GM19193 (cell line): ENCODE data around the gene OR8H2.

Source experiments
- POLR2A ChIP-seq: IDR thresholded peaks from 4 replicates; pipeline ENCODE4 v1.6.1; 2011; ENCODE audit not compliant: insufficient read depth, insufficient read length; ENCODE audit errors: extremely low read depth

Gene OR8H2, protein sequence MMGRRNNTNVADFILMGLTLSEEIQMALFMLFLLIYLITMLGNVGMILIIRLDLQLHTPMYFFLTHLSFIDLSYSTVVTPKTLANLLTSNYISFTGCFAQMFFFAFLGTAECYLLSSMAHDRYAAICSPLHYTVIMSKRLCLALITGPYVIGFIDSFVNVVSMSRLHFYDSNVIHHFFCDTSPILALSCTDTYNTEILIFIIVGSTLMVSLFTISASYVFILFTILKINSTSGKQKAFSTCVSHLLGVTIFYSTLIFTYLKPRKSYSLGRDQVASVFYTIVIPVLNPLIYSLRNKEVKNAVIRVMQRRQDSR

DNA sequence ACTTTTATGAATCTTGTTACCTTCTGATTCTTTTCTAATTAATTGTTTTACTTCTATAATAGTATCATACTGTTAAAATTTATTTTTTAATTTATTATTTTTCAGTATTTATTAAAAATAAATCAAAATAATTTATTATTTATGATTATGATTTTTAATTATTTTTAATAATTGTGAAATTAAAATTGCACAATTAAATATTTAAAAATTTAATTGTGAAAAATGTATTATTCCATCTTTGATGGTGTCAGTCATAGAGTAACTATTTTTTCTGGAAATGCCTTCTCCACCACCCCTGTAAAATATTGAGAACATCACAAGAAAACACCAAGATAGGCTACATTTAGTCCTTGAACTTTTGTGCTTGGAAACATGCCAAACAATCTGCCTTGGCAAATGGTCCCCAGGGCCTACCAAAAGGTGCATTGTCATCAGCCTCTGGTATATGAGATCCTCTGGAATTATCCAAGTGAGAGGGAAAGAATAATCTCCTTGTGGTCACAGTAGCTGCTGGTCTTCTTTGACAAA is at the start of gene OR8H2:
Gene OR8H2 (plus strand): TSS at position 478 of the 528 bp plus-strand sequence. CDS start 1,356 bp downstream, outside the sequence.
- TF ChIP-seq POLR2A: no peak

DNA sequence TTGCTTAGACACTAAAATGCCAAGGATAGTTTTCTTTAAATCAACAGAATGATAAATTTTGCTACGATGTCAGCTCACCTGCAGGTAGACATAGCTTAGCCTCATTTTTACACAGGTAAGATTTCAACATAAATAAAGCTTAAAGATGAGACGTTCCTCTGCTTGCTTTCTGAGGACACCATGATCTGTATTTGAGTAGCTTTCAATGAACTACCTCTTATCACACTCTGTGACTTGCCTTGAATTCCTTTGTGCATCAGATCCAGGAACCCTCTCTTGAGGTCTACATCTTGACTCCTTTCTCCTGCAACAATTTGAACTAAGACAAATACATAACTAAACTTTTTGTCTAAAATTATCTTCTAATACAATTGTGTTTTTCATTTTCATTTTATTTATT is 36.5 kb upstream of the OR8H2 start:
- no peak for TF ChIP-seq POLR2A

DNA sequence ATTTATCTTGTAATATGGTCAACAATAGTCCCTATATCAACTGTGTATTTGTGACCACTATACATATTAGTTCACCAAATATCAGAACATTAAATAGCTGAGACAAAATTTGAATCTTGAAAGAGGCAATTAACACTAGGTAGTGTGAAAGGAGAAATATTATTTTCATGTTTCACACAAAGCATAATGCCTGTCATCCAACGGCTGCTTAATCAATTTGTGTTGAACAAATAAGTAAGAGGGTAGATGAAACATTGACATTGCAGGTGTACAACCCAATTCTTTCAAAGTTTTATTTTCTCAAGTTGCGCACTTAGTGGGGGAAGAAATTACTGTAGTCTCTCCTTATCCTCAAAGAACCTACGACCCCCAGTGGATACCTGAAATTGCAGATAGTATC is 13.8 kb upstream of the OR8H2 start:
- no peak for TF ChIP-seq POLR2A

DNA sequence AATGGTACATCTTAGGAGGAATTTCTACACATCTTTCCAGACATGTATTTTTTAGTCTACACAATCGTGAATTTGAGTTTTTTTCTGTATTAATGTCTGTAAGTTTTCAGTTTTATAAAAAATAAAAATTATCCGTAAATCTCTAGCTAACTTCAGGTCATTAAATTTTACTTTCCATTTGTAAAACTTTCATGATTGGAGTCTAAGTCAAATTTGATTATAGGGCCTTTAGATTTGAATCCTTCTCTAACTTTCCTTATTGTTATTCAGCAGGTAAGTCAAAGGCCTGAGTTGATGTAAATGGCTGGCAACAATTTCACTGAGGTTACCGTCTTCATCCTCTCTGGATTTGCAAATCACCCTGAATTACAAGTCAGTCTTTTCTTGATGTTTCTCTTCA is 10.5 kb upstream of the OR8H2 start, which contains the start of gene OR8I2:
Gene OR8I2 (plus strand): TSS at position 301 of the 400 bp plus-strand sequence. CDS start 0 bp downstream, at position 301.
- TF ChIP-seq POLR2A: no peak

DNA sequence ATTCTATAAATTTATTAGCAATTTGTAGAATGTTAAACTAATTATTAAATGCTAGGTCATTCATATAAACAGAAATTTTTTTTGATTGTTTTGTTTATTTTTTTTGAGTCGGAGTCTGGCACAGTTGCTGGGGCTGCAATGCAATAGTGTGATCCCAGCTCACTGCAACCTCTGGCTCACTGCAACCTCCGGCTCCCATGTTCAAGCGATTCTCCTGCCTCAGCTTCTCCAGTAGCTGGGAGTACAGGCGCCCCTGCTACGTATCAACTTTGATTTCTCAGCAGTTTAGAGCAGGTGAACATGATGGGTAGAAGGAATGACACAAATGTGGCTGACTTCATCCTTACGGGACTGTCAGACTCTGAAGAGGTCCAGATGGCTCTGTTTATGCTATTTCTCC is 18.6 kb downstream of the OR8H2 start, which contains the start of gene OR8H3:
Gene OR8H3 (plus strand): TSS at position 301 of the 400 bp plus-strand sequence. CDS start 0 bp downstream, at position 301.
- TF ChIP-seq POLR2A: no peak

DNA sequence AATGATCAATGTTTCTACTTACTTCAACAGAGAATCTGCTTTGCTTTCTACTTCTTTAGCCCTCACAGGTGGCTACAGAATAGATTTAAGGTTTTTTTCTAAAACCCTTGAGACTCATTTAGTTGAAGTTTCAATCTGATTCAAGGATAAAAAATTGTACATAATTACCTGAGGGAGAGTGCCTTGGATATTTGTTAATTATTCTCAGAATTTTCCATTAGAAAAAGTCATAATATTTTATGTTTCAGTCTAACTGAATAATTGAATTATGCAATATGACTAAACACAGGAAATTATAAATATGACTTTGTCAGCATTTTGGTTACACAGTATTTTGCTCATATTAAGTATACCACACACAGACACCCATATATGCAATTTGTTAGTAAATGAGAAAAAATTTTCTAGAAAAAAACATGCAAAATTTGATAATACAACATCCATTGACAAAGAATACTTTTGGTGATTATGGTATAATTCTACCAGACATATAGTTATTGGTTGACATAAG is 36.7 kb downstream of the OR8H2 start, which contains the start of gene OR8J3:
Gene OR8J3 (minus strand): TSS at position 51 of the 511 bp plus-strand sequence. CDS start 2,483 bp downstream, outside the sequence.
- no peak for TF ChIP-seq POLR2A

DNA sequence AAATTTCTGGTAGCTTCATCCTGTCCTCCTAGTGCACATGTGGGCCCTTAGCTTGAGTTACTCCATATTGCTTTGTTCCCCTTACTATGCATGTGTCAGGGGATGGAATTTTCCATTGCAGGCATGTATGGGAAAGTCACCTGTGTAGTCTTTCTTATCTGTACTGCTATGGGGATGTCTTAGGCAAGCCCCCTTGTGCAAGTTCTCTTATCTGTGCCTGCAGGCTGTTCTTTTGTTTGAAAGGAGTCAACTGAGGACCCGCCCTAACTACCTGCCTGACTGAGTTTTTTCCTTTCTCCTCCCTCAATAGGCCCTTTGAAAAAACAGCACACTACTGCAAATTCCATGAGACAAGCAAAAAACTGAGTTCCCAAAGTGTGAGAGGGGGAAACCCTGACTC is 47.9 kb downstream of the OR8H2 start:
- TF ChIP-seq POLR2A: no peak

DNA sequence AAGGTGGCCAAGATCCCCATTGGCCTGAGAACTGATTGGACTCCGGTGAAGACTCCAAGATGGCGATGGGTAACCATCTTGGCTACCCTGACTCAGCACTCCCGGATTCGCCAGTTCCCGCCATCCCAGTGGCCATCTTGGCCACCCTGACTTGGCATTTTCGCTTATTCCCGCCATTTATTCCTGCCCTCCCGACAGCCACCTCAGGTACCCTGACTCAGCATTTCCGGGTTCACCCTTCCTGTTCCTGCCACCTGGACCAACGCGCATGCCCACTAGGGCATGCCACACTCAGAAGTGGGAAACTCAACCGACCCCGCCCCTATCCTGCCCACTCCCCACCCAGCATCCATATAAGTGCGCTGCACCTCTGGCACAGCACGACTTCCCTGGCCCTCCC is 48.8 kb downstream of the OR8H2 start:
- TF ChIP-seq POLR2A: no peak
